MM.1S (cell line): Measurements from ENCODE around the gene SRP19.

Experiments used
- DNase-seq: peaks from one replicate; pipeline ENCODE4 v3.0.0-alpha.2; 2015
- H2AFZ ChIP-seq: fragments of 300-600 bp; sonication (generic); 2 replicates; pipeline ENCODE4 v1.6.0; 2016; ENCODE audit warnings: antibody characterized with exemption, low read length
- H3F3A ChIP-seq: fragments of 300-600 bp; sonication (generic); 2 replicates; pipeline ENCODE4 v1.6.1; 2016; ENCODE audit warnings: mild to moderate bottlenecking, antibody characterized with exemption, low read length, moderate library complexity, mixed read lengths; ENCODE audit not compliant: insufficient read depth
- H3K27ac ChIP-seq: fragments of 300-600 bp; sonication (generic); 2 replicates; pipeline ENCODE4 v1.5.1; 2016; ENCODE audit warnings: mild to moderate bottlenecking, low read length
- H3K27me3 ChIP-seq: fragments of 300-600 bp; sonication (generic); replicated peaks from 2 replicates; pipeline ENCODE4 v1.6.0; 2016; ENCODE audit warnings: low read length; ENCODE audit not compliant: insufficient read depth
- H3K36me3 ChIP-seq: fragments of 300-600 bp; sonication (generic); replicated peaks from 2 replicates; pipeline ENCODE4 v1.6.1; 2016; ENCODE audit warnings: mild to moderate bottlenecking, low read length, mixed read lengths; ENCODE audit not compliant: insufficient read depth
- H3K4me1 ChIP-seq: fragments of 300-600 bp; sonication (generic); 2 replicates; pipeline ENCODE4 v1.6.1; 2016; ENCODE audit warnings: low read length, mixed read lengths
- H3K4me2 ChIP-seq: fragments of 300-600 bp; sonication (generic); 2 replicates; pipeline ENCODE4 v1.6.0; 2016; ENCODE audit warnings: low read depth, low read length
- H3K4me3 ChIP-seq: fragments of 300-600 bp; sonication (generic); 2 replicates; pipeline ENCODE4 v1.5.1; 2016; ENCODE audit warnings: low read length, mixed read lengths
- H3K79me2 ChIP-seq: fragments of 300-600 bp; sonication (generic); 2 replicates; pipeline ENCODE4 v1.6.1; 2016; ENCODE audit warnings: mixed run types, low read length, mixed read lengths
- H3K9ac ChIP-seq: fragments of 300-600 bp; sonication (generic); 2 replicates; pipeline ENCODE4 v1.6.1; 2016; ENCODE audit warnings: low read length, mixed read lengths
- H3K9me2 ChIP-seq: fragments of 300-600 bp; sonication (generic); replicated peaks from 2 replicates; pipeline ENCODE4 v1.6.1; 2016; ENCODE audit warnings: mild to moderate bottlenecking, low read length, mixed read lengths; ENCODE audit not compliant: insufficient read depth
- H3K9me3 ChIP-seq: fragments of 300-600 bp; sonication (generic); replicated peaks from 2 replicates; pipeline ENCODE4 v1.6.1; 2016; ENCODE audit warnings: mild to moderate bottlenecking, low read length, mixed read lengths; ENCODE audit not compliant: insufficient read depth
- H4K20me1 ChIP-seq: fragments of 300-600 bp; sonication (generic); 2 replicates; pipeline ENCODE4 v1.6.1; 2016; ENCODE audit warnings: mild to moderate bottlenecking, low read length, moderate library complexity, mixed read lengths; ENCODE audit not compliant: insufficient read depth
- EZH2 ChIP-seq: fragments of 300-600 bp; sonication (generic); optimal IDR thresholded peaks from 2 replicates; pipeline ENCODE3; 2017; ENCODE audit warnings: low read depth, mild to moderate bottlenecking, antibody characterized with exemption, low read length, mixed read lengths
- EZH2phosphoT487 ChIP-seq: fragments of 300-600 bp; sonication (generic); IDR thresholded peaks from 2 replicates; pipeline ENCODE4 v1.6.1; 2018; ENCODE audit warnings: antibody characterized with exemption, low read length
- TF ChIP-seq, protein P1 (sequence below): fragments of 300-600 bp; sonication (generic); IDR thresholded peaks from 2 replicates; pipeline ENCODE4 v1.5.1; 2016; ENCODE audit warnings: antibody characterized with exemption, low read length, mixed read lengths

Gene SRP19

DNA sequence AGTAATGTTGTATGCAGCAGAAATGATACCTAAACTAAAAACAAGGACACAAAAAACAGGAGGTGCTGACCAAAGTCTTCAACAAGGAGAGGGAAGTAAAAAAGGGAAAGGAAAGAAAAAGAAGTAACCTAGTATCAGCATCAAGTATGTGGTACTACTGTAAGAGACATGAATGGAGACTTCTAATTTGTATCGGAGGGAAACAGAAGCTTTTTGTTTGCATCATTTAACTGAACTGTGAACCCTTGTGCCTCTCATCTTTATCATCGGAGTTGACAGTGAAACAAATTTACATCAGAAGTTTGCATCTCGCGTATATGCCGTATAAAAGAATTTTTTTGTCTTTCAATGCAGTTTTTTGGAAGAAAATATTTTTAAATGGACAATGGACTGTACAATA lies 6.3 kb downstream of the SRP19 start:
- Histone ChIP-seq H3K9ac (no peak overlapping the region), H3K4me3 (no peak overlapping the region), H3K79me2 (peaks cover 77% of the 10 kb centered on the region), H3K27me3 (no peaks in the 10 kb centered on the region), H2AFZ (no peak overlapping the region), H3K36me3 (peaks cover 27% of the 10 kb centered on the region), H3K9me2 (no peaks in the 10 kb centered on the region), H3K4me2 (no peak overlapping the region), H3K27ac (no peak overlapping the region), H3K9me3 (no peaks in the 10 kb centered on the region), H4K20me1 (no peaks in the 10 kb centered on the region), H3K4me1 (peaks cover 36% of the 10 kb centered on the region), H3F3A (peaks cover 31% of the 10 kb centered on the region)
- DNase-seq: no peak
- TF ChIP-seq EZH2 (no peak), EZH2phosphoT487 (no peak)
- TF ChIP-seq, protein P1, sequence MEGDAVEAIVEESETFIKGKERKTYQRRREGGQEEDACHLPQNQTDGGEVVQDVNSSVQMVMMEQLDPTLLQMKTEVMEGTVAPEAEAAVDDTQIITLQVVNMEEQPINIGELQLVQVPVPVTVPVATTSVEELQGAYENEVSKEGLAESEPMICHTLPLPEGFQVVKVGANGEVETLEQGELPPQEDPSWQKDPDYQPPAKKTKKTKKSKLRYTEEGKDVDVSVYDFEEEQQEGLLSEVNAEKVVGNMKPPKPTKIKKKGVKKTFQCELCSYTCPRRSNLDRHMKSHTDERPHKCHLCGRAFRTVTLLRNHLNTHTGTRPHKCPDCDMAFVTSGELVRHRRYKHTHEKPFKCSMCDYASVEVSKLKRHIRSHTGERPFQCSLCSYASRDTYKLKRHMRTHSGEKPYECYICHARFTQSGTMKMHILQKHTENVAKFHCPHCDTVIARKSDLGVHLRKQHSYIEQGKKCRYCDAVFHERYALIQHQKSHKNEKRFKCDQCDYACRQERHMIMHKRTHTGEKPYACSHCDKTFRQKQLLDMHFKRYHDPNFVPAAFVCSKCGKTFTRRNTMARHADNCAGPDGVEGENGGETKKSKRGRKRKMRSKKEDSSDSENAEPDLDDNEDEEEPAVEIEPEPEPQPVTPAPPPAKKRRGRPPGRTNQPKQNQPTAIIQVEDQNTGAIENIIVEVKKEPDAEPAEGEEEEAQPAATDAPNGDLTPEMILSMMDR: no peak

DNA sequence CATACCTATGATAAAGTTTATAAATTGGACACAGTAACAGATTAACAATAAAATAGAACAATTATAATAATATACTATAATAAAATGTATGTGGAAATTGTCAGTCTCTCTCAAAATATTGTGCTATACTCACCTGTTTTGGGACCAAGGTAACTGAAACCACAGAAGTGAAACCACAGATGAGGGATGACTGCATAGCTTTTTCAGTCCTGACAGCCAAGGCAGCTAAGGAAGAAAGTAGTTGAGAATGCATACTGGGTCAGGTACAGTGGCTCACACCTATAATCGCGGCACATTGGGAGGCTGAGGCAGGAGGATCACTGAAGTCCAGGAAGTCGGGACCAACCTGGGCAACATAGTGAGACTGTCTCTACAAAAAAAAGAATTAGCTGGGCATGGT lies 8.9 kb downstream of the SRP19 start:
- peaks cover 39% of the 10 kb centered on the region for H3K4me1 ChIP-seq
- H3F3A ChIP-seq: peaks cover 31% of the 10 kb centered on the region
- H2AFZ ChIP-seq: no peak overlapping the region
- H3K36me3 ChIP-seq: peaks cover 15% of the 10 kb centered on the region
- peak overlapping the region; percentile 69; the same call in 1 of the 2 replicates for H3K27ac ChIP-seq
- no peaks in the 10 kb centered on the region for H3K27me3 ChIP-seq
- no peaks in the 10 kb centered on the region for H3K9me3 ChIP-seq
- H3K9me2 ChIP-seq: no peaks in the 10 kb centered on the region
- TF ChIP-seq EZH2 (no peak), EZH2phosphoT487 (no peak)
- TF ChIP-seq, protein P1: no peak
- peaks cover 58% of the 10 kb centered on the region for H3K79me2 ChIP-seq
- peak overlapping the region; percentile 16; the same call in 1 of the 2 replicates for H3K4me2 ChIP-seq
- no peak overlapping the region for H3K9ac ChIP-seq
- no peak overlapping the region for H3K4me3 ChIP-seq
- peak; percentile 85 for DNase-seq
- no peaks in the 10 kb centered on the region for H4K20me1 ChIP-seq

DNA sequence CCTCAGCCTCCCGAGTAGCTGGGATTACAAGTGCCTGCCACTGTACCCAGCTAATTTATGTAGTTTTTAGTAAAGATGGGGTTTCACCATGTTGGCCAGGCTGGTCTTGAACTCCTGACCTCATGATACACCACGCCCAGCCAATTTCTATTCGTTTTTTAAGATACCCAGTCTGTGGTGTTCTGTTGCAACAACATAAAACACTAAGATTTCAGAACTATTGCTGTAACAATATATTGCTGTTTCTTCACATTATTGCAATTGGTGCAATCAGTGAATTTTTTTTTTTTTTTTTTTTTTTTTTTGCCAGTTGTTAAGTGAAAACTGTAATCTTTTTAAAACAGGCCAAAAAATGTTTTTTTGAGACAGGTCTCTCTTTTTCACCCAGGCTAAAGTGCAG lies 9.9 kb downstream of the SRP19 start:
- TF ChIP-seq EZH2 (no peak), EZH2phosphoT487 (no peak)
- TF ChIP-seq, protein P1: no peak
- DNase-seq: no peak
- peaks cover 12% of the 10 kb centered on the region for H3K36me3 ChIP-seq

More for the DNA sequence above, 9.9 kb downstream of the SRP19 start:
- Histone ChIP-seq H3K27ac (no peak overlapping the region), H3K27me3 (no peaks in the 10 kb centered on the region), H3K4me3 (no peak overlapping the region), H3K9me2 (no peaks in the 10 kb centered on the region), H2AFZ (no peak overlapping the region), H3K9ac (no peak overlapping the region), H3F3A (peaks cover 31% of the 10 kb centered on the region), H3K4me1 (peaks cover 39% of the 10 kb centered on the region), H3K9me3 (no peaks in the 10 kb centered on the region), H3K79me2 (peaks cover 60% of the 10 kb centered on the region), H4K20me1 (no peaks in the 10 kb centered on the region), H3K4me2 (no peak overlapping the region)
